HG03571 (cell line): ENCODE data around the gene MRPL37.
"Not testable (repeated sequence)": the region's sequence is repeated elsewhere in the genome, so short reads cannot be mapped to it uniquely, and the experiment has no call there.

Source experiments
- ATAC-seq: cut with Tn5 transposase; IDR thresholded peaks from one replicate; pipeline ENCODE4 v1.9.1; 2021; ENCODE audit not compliant: unreplicated experiment

MRPL37 gene

GRCh38 chr1:54219688-54220003 lies 19.7 kb downstream of the MRPL37 start:
- no peak for ATAC-seq

GRCh38 chr1:54220004-54220811 lies 20.2 kb downstream of the MRPL37 start:
- no peak for ATAC-seq

GRCh38 chr1:54221113-54221834 lies 21.3 kb downstream of the MRPL37 start:
- ATAC-seq, result no peak

GRCh38 chr1:54221867-54222484 lies 22.0 kb downstream of the MRPL37 start:
- ATAC-seq, result no peak

- ATAC-seq, result no peak
These were observed 22.7 kb downstream of the MRPL37 start for GRCh38 chr1:54222711-54223110.

- no peak for ATAC-seq
These were observed 23.7 kb downstream of the MRPL37 start for GRCh38 chr1:54223441-54224202.

GRCh38 chr1:54224233-54224632 lies 24.3 kb downstream of the MRPL37 start:
- no peak for ATAC-seq

GRCh38 chr1:54225378-54225777 lies 25.4 kb downstream of the MRPL37 start:
- ATAC-seq, result no peak

GRCh38 chr1:54225986-54226559 lies 26.1 kb downstream of the MRPL37 start:
- no peak for ATAC-seq

GRCh38 chr1:54227091-54227602 lies 27.2 kb downstream of the MRPL37 start:
- no peak for ATAC-seq

- ATAC-seq, result no peak
These were observed 27.9 kb downstream of the MRPL37 start for GRCh38 chr1:54227891-54228310.

GRCh38 chr1:54228638-54229079 lies 28.7 kb downstream of the MRPL37 start:
- ATAC-seq, result no peak

- ATAC-seq, result no peak
These were observed 29.4 kb downstream of the MRPL37 start for GRCh38 chr1:54229281-54229891.

- ATAC-seq, result no peak
These were observed 30.8 kb downstream of the MRPL37 start for GRCh38 chr1:54230507-54231339.

- not testable (repeated sequence) for ATAC-seq
These were observed 33.2 kb downstream of the MRPL37 start for GRCh38 chr1:54233196-54233595.

GRCh38 chr1:54234284-54234683 lies 34.3 kb downstream of the MRPL37 start:
- ATAC-seq, result no peak

- no peak for ATAC-seq
These were observed 37.6 kb downstream of the MRPL37 start for GRCh38 chr1:54237586-54237985.

GRCh38 chr1:54238353-54239034 lies 38.5 kb downstream of the MRPL37 start:
- no peak for ATAC-seq

GRCh38 chr1:54239035-54239383 lies 39.0 kb downstream of the MRPL37 start:
- no peak for ATAC-seq
